ENCODE measurements around the gene LRRC10B.

DNA sequence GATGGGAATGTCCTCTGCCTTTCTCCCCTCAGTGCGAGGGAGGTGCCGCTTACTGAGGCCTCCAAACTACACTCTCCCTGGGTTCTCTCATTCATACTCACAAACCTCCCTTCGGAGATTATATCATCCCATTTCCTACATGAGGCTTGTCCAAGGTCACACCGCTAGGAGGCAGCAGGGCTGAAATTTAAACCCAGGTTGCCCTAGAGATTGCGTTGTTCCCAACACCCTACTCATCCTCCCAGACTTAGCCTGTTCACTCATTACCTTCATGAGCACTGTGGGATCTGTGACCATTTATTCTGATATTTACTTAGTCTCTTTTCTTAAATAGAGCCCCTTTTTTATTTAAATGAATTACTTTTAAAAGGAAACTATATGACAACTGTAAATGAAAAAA lies 47.6 kb upstream of the LRRC10B start:
- TF ChIP-seq, protein P1, sequence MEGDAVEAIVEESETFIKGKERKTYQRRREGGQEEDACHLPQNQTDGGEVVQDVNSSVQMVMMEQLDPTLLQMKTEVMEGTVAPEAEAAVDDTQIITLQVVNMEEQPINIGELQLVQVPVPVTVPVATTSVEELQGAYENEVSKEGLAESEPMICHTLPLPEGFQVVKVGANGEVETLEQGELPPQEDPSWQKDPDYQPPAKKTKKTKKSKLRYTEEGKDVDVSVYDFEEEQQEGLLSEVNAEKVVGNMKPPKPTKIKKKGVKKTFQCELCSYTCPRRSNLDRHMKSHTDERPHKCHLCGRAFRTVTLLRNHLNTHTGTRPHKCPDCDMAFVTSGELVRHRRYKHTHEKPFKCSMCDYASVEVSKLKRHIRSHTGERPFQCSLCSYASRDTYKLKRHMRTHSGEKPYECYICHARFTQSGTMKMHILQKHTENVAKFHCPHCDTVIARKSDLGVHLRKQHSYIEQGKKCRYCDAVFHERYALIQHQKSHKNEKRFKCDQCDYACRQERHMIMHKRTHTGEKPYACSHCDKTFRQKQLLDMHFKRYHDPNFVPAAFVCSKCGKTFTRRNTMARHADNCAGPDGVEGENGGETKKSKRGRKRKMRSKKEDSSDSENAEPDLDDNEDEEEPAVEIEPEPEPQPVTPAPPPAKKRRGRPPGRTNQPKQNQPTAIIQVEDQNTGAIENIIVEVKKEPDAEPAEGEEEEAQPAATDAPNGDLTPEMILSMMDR (IDR thresholded peaks at IDR 0.05 in 4 of 5, conservative IDR thresholded peaks at IDR 0.05 in 1 of 5) = peak in 2 of 5 experiments; percentile 30 to 48
- no peak for TF ChIP-seq POLR2A (IDR thresholded peaks at IDR 0.05)

All from gastrocnemius medialis (tissue), 4 donors.